ENCODE results near the gene RIMS1.

GRCh38 chr6:72261554-72261953, 375.2 kb downstream of the RIMS1 start:
- TF ChIP-seq ZC3H10 (CRISPR knock-in tag; IDR thresholded peaks at IDR 0.05) (no peak), PATZ1 (CRISPR knock-in tag; IDR thresholded peaks at IDR 0.05; ENCODE audit: borderline replicate concordance) (no peak), ARNTL (CRISPR knock-in tag; IDR thresholded peaks at IDR 0.05; ENCODE audit: borderline replicate concordance, low read depth) (no peak), BACH2 (CRISPR knock-in tag; IDR thresholded peaks at IDR 0.05; ENCODE audit: borderline replicate concordance) (no peak), ZFP3 (CRISPR knock-in tag; IDR thresholded peaks at IDR 0.05) (no peak)
